Hepatocyte (in vitro differentiated cells): ENCODE measurements around the gene FAM107A. TPM values are rescaled to one million over a fixed set of nuclear protein-coding genes. Genes with fewer than 3 reads are reported as not detected.

Source experiments
- DNase-seq: peaks from one replicate; pipeline ENCODE4 v3.0.0-alpha.2; 2016; ENCODE audit warnings: low spot score
- H2AFZ ChIP-seq: fragments of 200-600 bp; sonication (generic); 2 replicates; pipeline ENCODE4 v1.6.0; 2016; ENCODE audit warnings: antibody characterized with exemption, mild to moderate bottlenecking
- H3K27ac ChIP-seq: fragments of 200-600 bp; sonication (generic); 2 replicates; pipeline ENCODE4 v1.5.1; 2016; ENCODE audit warnings: mild to moderate bottlenecking
- H3K27me3 ChIP-seq: fragments of 200-600 bp; sonication (generic); 2 replicates; pipeline ENCODE4 v1.6.1; 2016
- H3K36me3 ChIP-seq: fragments of 200-600 bp; sonication (generic); replicated peaks from 2 replicates; pipeline ENCODE4 v1.5.1; 2016; ENCODE audit warnings: low read depth; ENCODE audit not compliant: insufficient read depth
- H3K4me1 ChIP-seq: fragments of 200-600 bp; sonication (generic); 2 replicates; pipeline ENCODE4 v1.5.1; 2016; ENCODE audit warnings: mild to moderate bottlenecking, moderate library complexity; ENCODE audit not compliant: insufficient read depth
- H3K4me2 ChIP-seq: fragments of 200-600 bp; sonication (generic); 2 replicates; pipeline ENCODE4 v1.6.0; 2016
- H3K4me3 ChIP-seq: fragments of 200-600 bp; sonication (generic); 2 replicates; pipeline ENCODE4 v1.5.1; 2016; ENCODE audit warnings: mild to moderate bottlenecking
- H3K79me2 ChIP-seq: fragments of 200-600 bp; sonication (generic); 2 replicates; pipeline ENCODE4 v1.6.0; 2017; ENCODE audit warnings: mild to moderate bottlenecking
- H3K9me2 ChIP-seq: fragments of 200-600 bp; sonication (generic); replicated peaks from 2 replicates; pipeline ENCODE4 v1.6.0; 2017; ENCODE audit warnings: mild to moderate bottlenecking; ENCODE audit not compliant: insufficient read depth
- H3K9me3 ChIP-seq: fragments of 200-600 bp; sonication (generic); 2 replicates; pipeline ENCODE4 v1.5.1; 2016; ENCODE audit warnings: low read depth, mild to moderate bottlenecking
- H4K20me1 ChIP-seq: fragments of 200-600 bp; sonication (generic); 2 replicates; pipeline ENCODE4 v1.6.0; 2016; ENCODE audit warnings: mild to moderate bottlenecking; ENCODE audit not compliant: insufficient read depth, poor library complexity, severe bottlenecking
- CTCF ChIP-seq: fragments of 200-600 bp; sonication (generic); IDR thresholded peaks from 2 replicates; pipeline ENCODE4 v1.5.1; 2016; ENCODE audit warnings: antibody characterized with exemption, mild to moderate bottlenecking; ENCODE audit not compliant: poor library complexity
- EZH2 ChIP-seq: fragments of 200-600 bp; sonication (generic); IDR thresholded peaks from 2 replicates; pipeline ENCODE4 v1.6.1; 2016; ENCODE audit warnings: antibody characterized with exemption, mild to moderate bottlenecking, borderline replicate concordance
- EZH2phosphoT487 ChIP-seq: fragments of 200-600 bp; sonication (generic); IDR thresholded peaks from one replicate; pipeline ENCODE4 v1.6.1; 2018; ENCODE audit warnings: antibody characterized with exemption, mild to moderate bottlenecking, low read depth, moderate library complexity; ENCODE audit not compliant: unreplicated experiment, severe bottlenecking
- WGBS: methylation state at CpG from one replicate; pipeline ENCODE4 v1.1.6; 2016; ENCODE audit warnings: low lambda C conversion rate; ENCODE audit errors: missing lambda C conversion rate; 5-methylcytosine and 5-hydroxymethylcytosine counted together
- polyA plus RNA-seq: library from polyadenylated mRNA; unstranded; fragments of >200 nt; fragmentation: Nextera tagmentation; extraction: Ambion mirVana; gene quantifications from 2 replicates; pipeline ENCODE4 v1.2.1, GENCODE V29; 2016
- total RNA-seq: library from RNA; depleted of rRNA; stranded (reverse); fragments of >200 nt; gene quantifications from 2 replicates; pipeline ENCODE4 v1.2.3, GENCODE V29; 2014

FAM107A gene
- total and polyA plus RNA-seq, 2 experiments from 2014 or later, result 0.40 to 0.93 TPM

- H3K4me3 ChIP-seq, result no peak overlapping the region
- H3K27ac ChIP-seq, result no peak overlapping the region
- peaks cover 1% of the 10 kb centered on the region for H3K4me1 ChIP-seq
- 73% methylated on average over 6 of the region's 6 CpGs for WGBS
- no peaks in the 10 kb centered on the region for H3K9me3 ChIP-seq
- no peaks in the 10 kb centered on the region for H3K36me3 ChIP-seq
- peaks cover 11% of the 10 kb centered on the region for H3K27me3 ChIP-seq
- no peak overlapping the region for H2AFZ ChIP-seq
- DNase-seq, result no peak
- TF ChIP-seq EZH2phosphoT487, result no peak
- no peak for TF ChIP-seq CTCF
- TF ChIP-seq EZH2, result no peak
- H4K20me1 ChIP-seq, result no peaks in the 10 kb centered on the region
- no peaks in the 10 kb centered on the region for H3K79me2 ChIP-seq
- H3K9me2 ChIP-seq, result no peaks in the 10 kb centered on the region
- H3K4me2 ChIP-seq, result no peak overlapping the region
These were observed 14.6 kb upstream of the FAM107A start for GRCh38 chr3:58591517-58592510.

GRCh38 chr3:58588030-58588614 lies 10.9 kb upstream of the FAM107A start:
- H3K36me3 ChIP-seq, result no peaks in the 10 kb centered on the region
- no peaks in the 10 kb centered on the region for H4K20me1 ChIP-seq
- H3K4me1 ChIP-seq, result peaks cover 17% of the 10 kb centered on the region
- H3K27me3 ChIP-seq, result peaks cover 44% of the 10 kb centered on the region
- no peak overlapping the region for H2AFZ ChIP-seq
- peak; percentile 60 for DNase-seq
- WGBS, result 33% methylated on average over 3 of the region's 3 CpGs
- TF ChIP-seq EZH2phosphoT487, result no peak
- TF ChIP-seq EZH2, result no peak
- no peak for TF ChIP-seq CTCF
- H3K9me2 ChIP-seq, result no peaks in the 10 kb centered on the region
- H3K27ac ChIP-seq, result no peak overlapping the region
- H3K4me2 ChIP-seq, result no peak overlapping the region
- H3K9me3 ChIP-seq, result no peaks in the 10 kb centered on the region
- H3K4me3 ChIP-seq, result no peak overlapping the region
- no peaks in the 10 kb centered on the region for H3K79me2 ChIP-seq

GRCh38 chr3:58586776-58587192 lies 9.6 kb upstream of the FAM107A start:
- 5% methylated on average over 28 of the region's 44 CpGs for WGBS
- Histone ChIP-seq H3K4me3 (no peak overlapping the region), H3K27me3 (peaks cover 44% of the 10 kb centered on the region), H4K20me1 (no peaks in the 10 kb centered on the region), H3K9me2 (no peaks in the 10 kb centered on the region), H3K36me3 (no peaks in the 10 kb centered on the region), H3K27ac (no peak overlapping the region), H3K4me1 (peaks cover 19% of the 10 kb centered on the region), H3K4me2 (peak overlapping the region; percentile 68), H3K9me3 (no peaks in the 10 kb centered on the region), H2AFZ (no peak overlapping the region), H3K79me2 (no peaks in the 10 kb centered on the region)
- TF ChIP-seq EZH2 (peak; percentile 43), EZH2phosphoT487 (no peak), CTCF (no peak)
- peak; percentile 20 for DNase-seq
